Measurements from ENCODE around the gene GJC2.

GRCh38 chr1:228148196-228148861, 1.4 kb upstream of the GJC2 start:
- TF ChIP-seq POLR2A (IDR thresholded peaks at IDR 0.05), result no peak
- TF ChIP-seq CTCF (IDR thresholded peaks at IDR 0.05), result no peak
